Bronchial epithelial cell (primary cell): ENCODE measurements around the gene KCND2. TPM values are rescaled to one million over a fixed set of nuclear protein-coding genes. Genes with fewer than 3 reads are reported as not detected.

Experiments
- DNase-seq: peaks from one replicate; pipeline ENCODE4 v3.0.0-alpha.2; 2010; ENCODE audit warnings: low read depth
- FAIRE-seq: peaks from 2 replicates; lab custom pipeline; 2011; peaks lifted over from hg19 to GRCh38; lab: Jason Lieb, UNC
- H3K27me3 ChIP-seq: 2 replicates; pipeline ENCODE4 v1.5.1; 2011; ENCODE audit warnings: low read length; ENCODE audit not compliant: control insufficient read depth, insufficient read depth
- H3K36me3 ChIP-seq: 2 replicates; pipeline ENCODE4 v1.5.1; 2011; ENCODE audit warnings: low read length; ENCODE audit not compliant: control insufficient read depth, insufficient read depth
- H3K4me3 ChIP-seq: 2 replicates; pipeline ENCODE4 v1.5.1; 2011; ENCODE audit warnings: mild to moderate bottlenecking, low read depth, low read length, control low read depth
- total RNA-seq: library from RNA; depleted of rRNA; stranded (reverse); fragments of >200 nt; gene quantifications from 2 replicates; pipeline ENCODE4 v1.2.1, GENCODE V29; 2014
- TF ChIP-seq, protein P1 (sequence below): IDR thresholded peaks from 2 replicates; pipeline ENCODE4 v1.5.1; 2011; ENCODE audit warnings: mild to moderate bottlenecking, moderate library complexity, low read length, control low read depth, inconsistent platforms; ENCODE audit not compliant: insufficient read depth, severe bottlenecking

The KCND2 gene
- total RNA-seq, 1 donor from 2014 or later = under 0.01 TPM

DNA sequence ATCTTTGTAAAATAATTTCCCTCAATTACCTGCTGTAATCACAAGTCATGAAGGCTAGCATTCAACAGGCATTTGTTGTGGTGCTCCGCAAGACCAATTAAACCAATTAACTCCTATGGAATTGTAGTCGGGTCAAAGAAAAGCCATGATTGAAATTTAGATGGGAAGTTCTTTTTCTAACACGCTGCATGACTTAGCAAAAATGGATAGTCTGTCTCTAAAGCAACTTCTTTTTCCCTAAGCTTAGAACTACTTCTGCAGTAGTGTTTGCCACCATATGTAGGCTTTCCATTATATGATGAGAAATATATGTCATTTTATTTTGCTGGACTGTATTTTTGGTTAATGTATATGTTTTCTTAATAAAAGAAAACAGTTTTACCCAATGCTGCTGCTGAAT, 465.8 kb downstream of the KCND2 start:
- DNase-seq (no peak), FAIRE-seq (no peak)
- TF ChIP-seq, protein P1, sequence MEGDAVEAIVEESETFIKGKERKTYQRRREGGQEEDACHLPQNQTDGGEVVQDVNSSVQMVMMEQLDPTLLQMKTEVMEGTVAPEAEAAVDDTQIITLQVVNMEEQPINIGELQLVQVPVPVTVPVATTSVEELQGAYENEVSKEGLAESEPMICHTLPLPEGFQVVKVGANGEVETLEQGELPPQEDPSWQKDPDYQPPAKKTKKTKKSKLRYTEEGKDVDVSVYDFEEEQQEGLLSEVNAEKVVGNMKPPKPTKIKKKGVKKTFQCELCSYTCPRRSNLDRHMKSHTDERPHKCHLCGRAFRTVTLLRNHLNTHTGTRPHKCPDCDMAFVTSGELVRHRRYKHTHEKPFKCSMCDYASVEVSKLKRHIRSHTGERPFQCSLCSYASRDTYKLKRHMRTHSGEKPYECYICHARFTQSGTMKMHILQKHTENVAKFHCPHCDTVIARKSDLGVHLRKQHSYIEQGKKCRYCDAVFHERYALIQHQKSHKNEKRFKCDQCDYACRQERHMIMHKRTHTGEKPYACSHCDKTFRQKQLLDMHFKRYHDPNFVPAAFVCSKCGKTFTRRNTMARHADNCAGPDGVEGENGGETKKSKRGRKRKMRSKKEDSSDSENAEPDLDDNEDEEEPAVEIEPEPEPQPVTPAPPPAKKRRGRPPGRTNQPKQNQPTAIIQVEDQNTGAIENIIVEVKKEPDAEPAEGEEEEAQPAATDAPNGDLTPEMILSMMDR = no peak
- Histone ChIP-seq H3K27me3 (no peaks in the 10 kb centered on the region), H3K36me3 (no peaks in the 10 kb centered on the region), H3K4me3 (no peak overlapping the region)

GRCh38 chr7:120740348-120740747, 467.4 kb downstream of the KCND2 start:
- DNase-seq = no peak
- TF ChIP-seq, protein P1 = no peak
- Histone ChIP-seq H3K4me3 (no peak overlapping the region), H3K27me3 (no peaks in the 10 kb centered on the region), H3K36me3 (no peaks in the 10 kb centered on the region)
- FAIRE-seq = no peak

GRCh38 chr7:120741371-120742042, 468.5 kb downstream of the KCND2 start:
- TF ChIP-seq, protein P1 = no peak
- no peak overlapping the region for H3K4me3 ChIP-seq
- no peak for FAIRE-seq
- peak; percentile 78 for DNase-seq
- H3K27me3 ChIP-seq = no peaks in the 10 kb centered on the region
- no peaks in the 10 kb centered on the region for H3K36me3 ChIP-seq

DNA sequence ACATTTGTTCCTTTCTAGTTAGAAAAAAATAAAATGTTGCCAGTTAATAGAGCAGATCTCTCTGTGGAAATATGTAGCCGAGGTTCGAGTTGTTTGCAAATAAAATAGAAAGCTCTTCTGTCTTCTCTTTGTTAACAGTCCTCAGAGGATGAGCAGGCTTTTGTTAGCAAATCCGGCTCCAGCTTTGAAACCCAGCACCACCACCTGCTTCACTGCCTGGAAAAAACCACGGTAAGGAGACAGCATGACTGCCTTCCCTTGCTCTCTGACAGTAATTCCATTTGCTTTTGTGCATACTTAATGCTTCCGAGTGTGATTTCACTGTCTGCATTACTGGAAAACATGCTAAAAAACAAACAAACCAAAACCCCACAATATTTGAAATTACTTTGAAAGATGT, 469.4 kb downstream of the KCND2 start:
- no peak for DNase-seq

DNA sequence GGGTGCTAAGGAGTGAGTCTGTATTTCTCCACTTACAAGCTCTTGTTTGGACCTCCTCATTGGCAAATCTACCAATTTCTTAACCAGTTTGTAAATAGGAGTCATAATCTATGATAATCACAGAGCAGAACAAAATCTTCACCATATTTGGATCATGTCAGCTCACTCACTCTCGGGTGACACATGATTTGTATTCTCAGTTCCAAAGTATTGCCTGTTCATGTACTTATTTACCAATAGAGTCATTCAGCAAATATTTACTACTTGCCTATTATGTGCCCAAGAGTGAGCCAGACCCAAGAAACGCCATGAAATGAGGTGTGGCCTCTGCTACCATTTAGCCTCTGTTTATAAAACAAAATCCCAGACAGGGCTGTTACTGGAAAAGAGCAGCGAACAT, 470.2 kb downstream of the KCND2 start:
- Histone ChIP-seq H3K4me3 (no peak overlapping the region), H3K36me3 (no peaks in the 10 kb centered on the region), H3K27me3 (no peaks in the 10 kb centered on the region)
- FAIRE-seq (no peak), DNase-seq (peak; percentile 96)
- TF ChIP-seq, protein P1 = no peak

More for the DNA sequence above, 469.4 kb downstream of the KCND2 start:
- no peak overlapping the region for H3K4me3 ChIP-seq
- no peak for FAIRE-seq
- no peaks in the 10 kb centered on the region for H3K27me3 ChIP-seq
- TF ChIP-seq, protein P1 = no peak
- H3K36me3 ChIP-seq = no peaks in the 10 kb centered on the region

- DNase-seq (no peak), FAIRE-seq (no peak)
- Histone ChIP-seq H3K27me3 (no peaks in the 10 kb centered on the region), H3K4me3 (no peak overlapping the region), H3K36me3 (no peaks in the 10 kb centered on the region)
- TF ChIP-seq, protein P1 = no peak
Measured at GRCh38 chr7:120760050-120760449, 487.1 kb downstream of the KCND2 start.
